GM23248 (cell line): ENCODE data around the gene GALNT18.

Source experiments
- EZH2 ChIP-seq: fragments of 200-600 bp; sonication (generic); IDR thresholded peaks from 2 replicates; pipeline ENCODE4 v1.6.1; 2018; ENCODE audit warnings: antibody characterized with exemption, mild to moderate bottlenecking; ENCODE audit not compliant: insufficient read depth, poor library complexity, severe bottlenecking
- EZH2phosphoT487 ChIP-seq: fragments of 200-600 bp; sonication (generic); IDR thresholded peaks from 2 replicates; pipeline ENCODE4 v1.6.1; 2018; ENCODE audit warnings: antibody characterized with exemption, moderate library complexity, mild to moderate bottlenecking, low read depth; ENCODE audit not compliant: insufficient read depth

DNA sequence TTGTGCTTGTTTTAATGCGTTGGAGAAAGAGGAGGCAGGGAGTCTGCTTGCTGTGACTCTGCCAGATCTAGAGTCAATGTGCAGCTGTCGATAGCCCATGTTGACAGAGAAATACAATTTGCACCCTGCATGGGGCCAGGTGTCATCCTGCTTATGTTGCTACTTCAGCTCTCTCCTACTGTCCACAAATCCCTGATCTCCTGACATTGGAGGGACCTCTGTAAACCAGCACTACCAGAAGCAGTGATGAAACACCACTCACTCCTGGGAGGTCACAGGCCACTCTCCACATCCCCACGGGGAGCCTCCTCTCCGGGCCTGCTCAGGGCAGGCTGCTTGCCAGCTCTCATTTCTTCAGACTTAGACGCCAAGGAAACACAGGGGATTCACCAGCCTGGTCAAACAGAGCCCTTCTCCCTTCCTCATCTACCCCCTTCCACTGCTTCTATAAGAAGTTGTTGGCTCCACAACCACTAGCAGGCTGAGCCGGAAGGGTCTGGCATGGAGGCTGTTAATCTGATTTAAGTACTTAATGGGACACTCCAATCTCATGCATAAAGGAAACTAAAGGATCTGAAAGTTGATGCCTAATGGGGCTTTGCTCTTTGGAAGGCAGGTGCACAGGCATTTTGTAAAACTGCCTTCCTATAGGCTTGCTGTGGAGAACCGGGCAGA lies 238.8 kb downstream of the GALNT18 start:
- TF ChIP-seq EZH2 (no peak), EZH2phosphoT487 (no peak)
